GM12891 (cell line): ENCODE results near the gene IGF1R.

Source experiments
- POLR2A ChIP-seq: IDR thresholded peaks from 2 replicates; pipeline ENCODE4 v1.6.1; 2011; ENCODE audit warnings: low read depth, low read length, control low read depth
- POLR2AphosphoS5 ChIP-seq: IDR thresholded peaks from 2 replicates; pipeline ENCODE4 v1.6.1; 2011; ENCODE audit warnings: low read depth, low read length, control low read depth
- POU2F2 ChIP-seq: IDR thresholded peaks from 2 replicates; pipeline ENCODE4 v1.6.1; 2011; ENCODE audit warnings: low read depth, mild to moderate bottlenecking, control low read depth, low read length, moderate library complexity
- SPI1 ChIP-seq: IDR thresholded peaks from 2 replicates; pipeline ENCODE4 v1.6.1; 2011; ENCODE audit warnings: low read depth, low read length, control low read depth
- TAF1 ChIP-seq: IDR thresholded peaks from 2 replicates; pipeline ENCODE4 v1.6.1; 2011; ENCODE audit warnings: low read depth, low read length, control low read depth

DNA sequence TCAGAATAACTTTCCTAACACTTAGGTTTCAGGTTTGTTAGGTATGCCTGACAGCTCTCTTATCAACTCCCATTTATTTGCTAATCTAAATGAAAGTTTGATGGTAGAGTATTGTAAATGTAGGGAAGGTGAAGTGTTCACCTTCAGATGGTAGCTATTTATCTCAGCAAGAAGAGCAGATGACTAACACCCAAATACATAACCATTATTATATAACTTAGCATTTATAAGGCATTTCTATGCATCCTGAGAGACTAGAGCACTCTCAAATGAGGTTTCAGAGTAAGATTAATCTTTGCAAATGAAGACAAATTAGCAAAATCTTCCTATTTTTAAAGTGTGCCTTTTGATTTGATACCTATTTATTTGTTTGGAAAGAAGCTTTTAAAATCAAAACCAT, 143.8 kb downstream of the IGF1R start:
- TF ChIP-seq TAF1 (no peak), POLR2A (no peak), POLR2AphosphoS5 (no peak), SPI1 (no peak), POU2F2 (no peak)
